SK-N-SH (cell line): ENCODE measurements around the gene F2RL1. TPM values are rescaled to one million over a fixed set of nuclear protein-coding genes. Genes with fewer than 3 reads are reported as not detected.

Experiments used
- CTCF ChIA-PET: fragments of 300-600, 350-600 bp; formaldehyde crosslinking; extraction: SDS; loops from one replicate; lab custom pipeline; 2021; lab: Yijun Ruan, JAX
- POLR2A ChIA-PET: fragments of 350-600 bp; sonication (Branson Sonifier 250); formaldehyde crosslinking; extraction: SDS; loops from one replicate; lab custom pipeline; 2020; ENCODE audit warnings: antibody characterized with exemption, inconsistent platforms; lab: Yijun Ruan, JAX
- DNase-seq: peaks from one replicate; pipeline ENCODE4 v3.0.0; 2012
- H2AFZ ChIP-seq: fragments of 200-600 bp; sonication (generic); 2 replicates; pipeline ENCODE4 v1.8.1; 2016; ENCODE audit warnings: antibody characterized with exemption, mild to moderate bottlenecking, low read depth
- H3F3A ChIP-seq: fragments of 200-600 bp; sonication (generic); replicated peaks from 2 replicates; pipeline ENCODE3; 2016; ENCODE audit warnings: antibody characterized with exemption, mild to moderate bottlenecking; ENCODE audit not compliant: insufficient read depth
- H3K27ac ChIP-seq, 2 experiments: fragments of 200-500 bp in 1 of 2; fragments of 200-600 bp in 1 of 2; sonication (Bioruptor generic) in 1 of 2; sonication (generic), shearing (Covaris generic) in 1 of 2; 2 replicates each; pipeline versions ENCODE4 v1.5.1 to v1.6.1; 2014 to 2016; ENCODE audit warnings: low read depth in 2 of 2, inconsistent platforms in 1 of 2, low read length in 1 of 2, mild to moderate bottlenecking in 1 of 2, mixed read lengths in 1 of 2
- H3K27me3 ChIP-seq: fragments of 200-600 bp; sonication (generic), shearing (Covaris generic); 2 replicates; pipeline ENCODE4 v1.6.1; 2016; ENCODE audit warnings: mixed run types; ENCODE audit not compliant: insufficient read depth
- H3K36me3 ChIP-seq, 2 experiments: fragments of 200-500 bp in 1 of 2; fragments of 200-600 bp in 1 of 2; sonication (Bioruptor generic) in 1 of 2; sonication (generic) in 1 of 2; replicated peaks in 1 of 2; 2 replicates each; pipeline versions ENCODE3 to v1.5.1; 2014 to 2016; ENCODE audit warnings: low read length in 1 of 2, mild to moderate bottlenecking in 1 of 2; ENCODE audit not compliant: insufficient read depth in 2 of 2, control insufficient read depth in 1 of 2
- H3K4me1 ChIP-seq, 2 experiments: fragments of 200-500 bp in 1 of 2; fragments of 200-600 bp in 1 of 2; sonication (Bioruptor generic) in 1 of 2; sonication (generic), shearing (Covaris generic) in 1 of 2; 2 replicates each; pipeline versions ENCODE4 v1.5.1 to v1.6.1; 2014 to 2016; ENCODE audit warnings: low read depth in 1 of 2, low read length in 1 of 2, mixed run types in 1 of 2; ENCODE audit not compliant: insufficient read depth in 2 of 2, control insufficient read depth in 1 of 2
- H3K4me2 ChIP-seq: fragments of 200-600 bp; sonication (generic), shearing (Covaris generic); 2 replicates; pipeline ENCODE4 v1.6.1; 2017; ENCODE audit warnings: mixed run types
- H3K4me3 ChIP-seq, 2 experiments: fragments of 200-500 bp in 1 of 2; fragments of 200-600 bp in 1 of 2; sonication (Bioruptor generic) in 1 of 2; sonication (generic), shearing (Covaris generic) in 1 of 2; 2 replicates each; pipeline versions ENCODE4 v1.5.1 to v1.8.1; 2014 to 2016; ENCODE audit warnings: low read depth in 2 of 2, inconsistent platforms in 1 of 2, low read length in 1 of 2, mild to moderate bottlenecking in 1 of 2, mixed read lengths in 1 of 2, moderate library complexity in 1 of 2
- H3K79me2 ChIP-seq: fragments of 200-600 bp; sonication (generic); 2 replicates; pipeline ENCODE4 v1.8.1; 2017; ENCODE audit warnings: mild to moderate bottlenecking; ENCODE audit not compliant: insufficient read depth
- H3K9ac ChIP-seq: fragments of 200-600 bp; sonication (generic); 2 replicates; pipeline ENCODE4 v1.6.1; 2017; ENCODE audit warnings: mixed run types
- H3K9me2 ChIP-seq: fragments of 200-600 bp; sonication (generic); 2 replicates; pipeline ENCODE4 v1.6.1; 2017; ENCODE audit warnings: mixed run types
- H3K9me3 ChIP-seq: fragments of 200-600 bp; sonication (generic); 2 replicates; pipeline ENCODE4 v1.6.1; 2017; ENCODE audit warnings: mixed run types, mild to moderate bottlenecking, moderate library complexity
- H4K20me1 ChIP-seq: fragments of 200-600 bp; sonication (generic); 2 replicates; pipeline ENCODE4 v1.6.1; 2017; ENCODE audit warnings: mild to moderate bottlenecking, mixed run types; ENCODE audit not compliant: insufficient read depth
- EP300 ChIP-seq, 2 experiments: IDR thresholded peaks; 2 replicates each; pipeline versions ENCODE4 v1.4.0 to v1.6.1; 2012; ENCODE audit warnings: borderline replicate concordance in 1 of 2, low read depth in 1 of 2, low read length in 1 of 2
- FOXM1 ChIP-seq: IDR thresholded peaks from 2 replicates; pipeline ENCODE4 v1.4.0; 2012; ENCODE audit warnings: low read depth, mild to moderate bottlenecking
- PBX3 ChIP-seq: IDR thresholded peaks from 2 replicates; pipeline ENCODE4; 2012
- RFX5 ChIP-seq: IDR thresholded peaks from 2 replicates; pipeline ENCODE4 v1.6.1; 2012; ENCODE audit warnings: mild to moderate bottlenecking, improper control_type of control experiment, low read length
- RXRA ChIP-seq: IDR thresholded peaks from 2 replicates; pipeline ENCODE4 v1.4.0; 2012; ENCODE audit warnings: low read depth, mild to moderate bottlenecking, borderline replicate concordance
- TAF1 ChIP-seq: IDR thresholded peaks from 2 replicates; pipeline ENCODE4 v1.6.1; 2012; ENCODE audit warnings: low read depth, mild to moderate bottlenecking, low read length, moderate library complexity, borderline replicate concordance
- TCF12 ChIP-seq: IDR thresholded peaks from 2 replicates; pipeline ENCODE4 v1.4.0; 2012
- TEAD4 ChIP-seq: IDR thresholded peaks from 2 replicates; pipeline ENCODE4 v1.4.0; 2012; ENCODE audit warnings: mild to moderate bottlenecking, borderline replicate concordance; ENCODE audit not compliant: insufficient read depth
- USF1 ChIP-seq: IDR thresholded peaks from 2 replicates; pipeline ENCODE4 v1.4.0; 2012; ENCODE audit warnings: low read depth, borderline replicate concordance
- YY1 ChIP-seq: IDR thresholded peaks from 2 replicates; pipeline ENCODE4 v1.4.0; 2012; ENCODE audit warnings: low read depth, mild to moderate bottlenecking
- WGBS: methylation state at CpG from one replicate; pipeline ENCODE4 v1.1.6; 2017; ENCODE audit warnings: low lambda C conversion rate; 5-methylcytosine and 5-hydroxymethylcytosine counted together
- polyA plus RNA-seq, 3 experiments: library from polyadenylated mRNA; depleted of rRNA; stranded (reverse); fragments of >200 nt; gene quantifications; 2 replicates each; pipeline ENCODE4 v1.2.3, GENCODE V29; 2012
- TF ChIP-seq, protein P1 (sequence below): fragments of 150-350 bp; IDR thresholded peaks from 2 replicates; pipeline ENCODE4 v1.6.1; 2016; ENCODE audit warnings: mild to moderate bottlenecking, low read depth, low read length

Gene F2RL1
- polyA plus RNA-seq, 1 of the 3 experiments (the other 2 are of a cell fraction): 31.3 TPM

- WGBS: 69% methylated on average over 28 of the region's 31 CpGs
- POLR2A ChIA-PET: no interaction called here
- Histone ChIP-seq H3K9me2 (no peaks in the 10 kb centered on the region), H3K9me3 (no peaks in the 10 kb centered on the region), H3F3A (peaks cover 35% of the 10 kb centered on the region), H3K9ac (peak overlapping the region; percentile 78; the same call in 1 of the 2 replicates), H3K4me2 (peak overlapping the region; percentile 99), H3K36me3 (no peaks in the 10 kb centered on the region), H4K20me1 (no peaks in the 10 kb centered on the region), H3K4me1 (peaks cover 8 to 17% of the 10 kb centered on the region in 2 experiments; a peak in 2 of 4 replicates), H3K79me2 (peaks cover 21% of the 10 kb centered on the region), H2AFZ (peak overlapping the region; percentile 94; the same call in 1 of the 2 replicates), H3K27me3 (no peaks in the 10 kb centered on the region), H3K27ac (no peak overlapping the region), H3K4me3 (peak overlapping the region; percentile 74 to 84)
- CTCF ChIA-PET: interaction anchor here (1.1 kb wide), 1 partner anchor 324 kb away, joined by 3 read pairs; no protein-coding TSS in a partner anchor
- TF ChIP-seq PBX3 (no peak), USF1 (no peak), EP300 (IDR thresholded peaks at IDR 0.05; ENCODE audit: borderline replicate concordance in 1 of 2, low read depth in 1 of 2, low read length in 1 of 2) (no peak), TEAD4 (no peak)
- DNase-seq: no peak
Observed at GRCh38 chr5:76819851-76820525, 1.2 kb downstream of the F2RL1 start.

DNA sequence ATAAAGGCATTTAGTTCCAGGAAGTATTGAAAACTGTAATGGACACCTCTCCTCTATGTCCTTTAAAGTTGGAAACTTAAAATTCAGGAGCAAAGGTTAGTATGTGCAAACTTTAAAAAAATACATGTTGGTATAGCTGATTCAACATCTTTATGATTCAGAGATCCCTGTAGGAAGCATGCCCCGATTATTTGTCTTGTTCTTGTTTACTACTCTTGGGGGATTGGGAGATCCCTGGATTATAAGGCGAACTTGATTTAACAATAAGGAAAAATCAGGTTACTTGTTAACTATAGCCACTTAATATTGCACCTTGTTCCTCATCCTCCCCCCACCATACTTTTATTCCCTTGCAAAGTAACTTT lies 1.7 kb downstream of the F2RL1 start:
- H3K9me3 ChIP-seq: no peaks in the 10 kb centered on the region
- no peaks in the 10 kb centered on the region for H3K9me2 ChIP-seq
- ChIA-PET CTCF (no interaction called here), POLR2A (no interaction called here)
- H3K4me3 ChIP-seq: peak overlapping the region; percentile 74 to 84; a peak in 3 of 4 replicates
- peaks cover 21% of the 10 kb centered on the region for H3K79me2 ChIP-seq
- no peak overlapping the region for H3K27ac ChIP-seq
- no peaks in the 10 kb centered on the region for H3K27me3 ChIP-seq
- H2AFZ ChIP-seq: no peak overlapping the region
- DNase-seq: no peak
- peaks cover 30% of the 10 kb centered on the region for H3F3A ChIP-seq
- H3K4me1 ChIP-seq: peaks cover 8 to 11% of the 10 kb centered on the region in 2 experiments; a peak in 2 of 4 replicates
- peak overlapping the region; percentile 9; the same call in 1 of the 2 replicates for H3K9ac ChIP-seq
- TF ChIP-seq TAF1 (no peak), TCF12 (no peak), FOXM1 (no peak), RXRA (no peak), RFX5 (no peak), YY1 (no peak)
- TF ChIP-seq, protein P1, sequence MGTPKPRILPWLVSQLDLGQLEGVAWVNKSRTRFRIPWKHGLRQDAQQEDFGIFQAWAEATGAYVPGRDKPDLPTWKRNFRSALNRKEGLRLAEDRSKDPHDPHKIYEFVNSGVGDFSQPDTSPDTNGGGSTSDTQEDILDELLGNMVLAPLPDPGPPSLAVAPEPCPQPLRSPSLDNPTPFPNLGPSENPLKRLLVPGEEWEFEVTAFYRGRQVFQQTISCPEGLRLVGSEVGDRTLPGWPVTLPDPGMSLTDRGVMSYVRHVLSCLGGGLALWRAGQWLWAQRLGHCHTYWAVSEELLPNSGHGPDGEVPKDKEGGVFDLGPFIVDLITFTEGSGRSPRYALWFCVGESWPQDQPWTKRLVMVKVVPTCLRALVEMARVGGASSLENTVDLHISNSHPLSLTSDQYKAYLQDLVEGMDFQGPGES: no peak
- peak overlapping the region; percentile 99 for H3K4me2 ChIP-seq
- no peaks in the 10 kb centered on the region for H4K20me1 ChIP-seq
- H3K36me3 ChIP-seq: no peaks in the 10 kb centered on the region
- 27% methylated on average over 2 of the region's 2 CpGs for WGBS
